ENCODE measurements around the gene MB21D2. TPM values are rescaled to one million over a fixed set of nuclear protein-coding genes. Genes with fewer than 3 reads are reported as not detected.

Gene MB21D2
- total RNA-seq, 1 donor from 2014 or later = 42.5 TPM

GRCh38 chr3:192842711-192843110, 74.9 kb downstream of the MB21D2 start:
- H3K9me3 Mint-ChIP-seq (ENCODE audit: unreplicated experiment) = peaks cover 11% of the 10 kb centered on the region
- H3K4me1 Mint-ChIP-seq (ENCODE audit: low read depth, unreplicated experiment) = peaks cover 55% of the 10 kb centered on the region
- no peak for TF ChIP-seq CTCF (IDR thresholded peaks at IDR 0.05; ENCODE audit: partially characterized antibody, unreplicated experiment)
- DNase-seq = no peak
- H3K36me3 Mint-ChIP-seq (ENCODE audit: unreplicated experiment) = no peaks in the 10 kb centered on the region
- no peak overlapping the region for H3K4me3 Mint-ChIP-seq (ENCODE audit: unreplicated experiment)
- peaks cover 7% of the 10 kb centered on the region for H3K27me3 Mint-ChIP-seq (ENCODE audit: unreplicated experiment)
- H3K27ac Mint-ChIP-seq (ENCODE audit: unreplicated experiment) = no peak overlapping the region

GRCh38 chr3:192842138-192842537, 75.5 kb downstream of the MB21D2 start:
- Mint-ChIP-seq H3K4me3 (ENCODE audit: unreplicated experiment) (peak overlapping the region; percentile 13), H3K4me1 (ENCODE audit: low read depth, unreplicated experiment) (peaks cover 56% of the 10 kb centered on the region), H3K36me3 (ENCODE audit: unreplicated experiment) (no peaks in the 10 kb centered on the region), H3K27me3 (ENCODE audit: unreplicated experiment) (peaks cover 7% of the 10 kb centered on the region), H3K9me3 (ENCODE audit: unreplicated experiment) (peaks cover 9% of the 10 kb centered on the region), H3K27ac (ENCODE audit: unreplicated experiment) (peak overlapping the region; percentile 24)
- DNase-seq = no peak
- no peak for TF ChIP-seq CTCF (IDR thresholded peaks at IDR 0.05; ENCODE audit: partially characterized antibody, unreplicated experiment)

GRCh38 chr3:192841428-192841827, 76.2 kb downstream of the MB21D2 start:
- Mint-ChIP-seq H3K4me1 (ENCODE audit: low read depth, unreplicated experiment) (peaks cover 58% of the 10 kb centered on the region), H3K27ac (ENCODE audit: unreplicated experiment) (peak overlapping the region; percentile 24)
- no peak for DNase-seq

GRCh38 chr3:192840143-192840836, 77.4 kb downstream of the MB21D2 start:
- H3K4me1 Mint-ChIP-seq (ENCODE audit: low read depth, unreplicated experiment) = peaks cover 63% of the 10 kb centered on the region
- no peak overlapping the region for H3K4me3 Mint-ChIP-seq (ENCODE audit: unreplicated experiment)
- no peak for TF ChIP-seq CTCF (IDR thresholded peaks at IDR 0.05; ENCODE audit: partially characterized antibody, unreplicated experiment)
- no peak overlapping the region for H3K27ac Mint-ChIP-seq (ENCODE audit: unreplicated experiment)
- no peaks in the 10 kb centered on the region for H3K36me3 Mint-ChIP-seq (ENCODE audit: unreplicated experiment)
- DNase-seq = no peak
- H3K9me3 Mint-ChIP-seq (ENCODE audit: unreplicated experiment) = peaks cover 7% of the 10 kb centered on the region
- H3K27me3 Mint-ChIP-seq (ENCODE audit: unreplicated experiment) = peaks cover 7% of the 10 kb centered on the region

More at GRCh38 chr3:192841428-192841827, 76.2 kb downstream of the MB21D2 start:
- Mint-ChIP-seq H3K4me3 (ENCODE audit: unreplicated experiment) (peak overlapping the region; percentile 13), H3K36me3 (ENCODE audit: unreplicated experiment) (no peaks in the 10 kb centered on the region), H3K9me3 (ENCODE audit: unreplicated experiment) (peaks cover 7% of the 10 kb centered on the region), H3K27me3 (ENCODE audit: unreplicated experiment) (peaks cover 7% of the 10 kb centered on the region)
- TF ChIP-seq CTCF (IDR thresholded peaks at IDR 0.05; ENCODE audit: partially characterized antibody, unreplicated experiment) = no peak
